ENCODE results near the gene PDE12. TPM values are rescaled to one million over a fixed set of nuclear protein-coding genes. Genes with fewer than 3 reads are reported as not detected.

Gene PDE12
- total and polyA plus RNA-seq, 2 donors (not counting 3 experiments of a cell fraction or from before 2014, with no cell fraction given) = 12.8 to 20.4 TPM

GRCh38 chr3:57600195-57600594 lies 44.1 kb downstream of the PDE12 start:
- ChIA-PET POLR2A (no interaction called here), CTCF (interaction anchor here (1.1 kb wide), 1 partner anchor 31 kb away, joined by 3 read pairs; no protein-coding TSS in a partner anchor)
- Histone ChIP-seq H3K4me2 (ENCODE audit: insufficient read depth, low read length) (no peak overlapping the region), H3K27me3 (ENCODE audit: control insufficient read depth in 2 of 2, insufficient read depth in 2 of 2, low read length in 2 of 2) (no peaks in the 10 kb centered on the region), H3K79me2 (ENCODE audit: control insufficient read depth, insufficient read depth, low read length) (peaks cover 19% of the 10 kb centered on the region), H3K9ac (replicated peaks; ENCODE audit: extremely low read depth, insufficient read depth, low read length) (no peak overlapping the region), H3K9me3 (replicated peaks; ENCODE audit: control insufficient read depth, insufficient read depth, low read length) (no peaks in the 10 kb centered on the region), H4K20me1 (replicated peaks; ENCODE audit: control insufficient read depth, extremely low read depth, insufficient read depth, low read length) (peaks cover 2% of the 10 kb centered on the region), H3K4me3 (replicated peaks in 1 of 3; ENCODE audit: insufficient read depth in 1 of 3, low read depth in 1 of 3, low read length in 3 of 3) (no peak overlapping the region), H3K4me1 (ENCODE audit: control insufficient read depth, extremely low read depth, insufficient read depth, low read length) (peaks cover 15% of the 10 kb centered on the region), H2AFZ (ENCODE audit: low read depth, low read length) (no peak overlapping the region), H3K9me1 (replicated peaks; ENCODE audit: control insufficient read depth, extremely low read depth, insufficient read depth, low read length) (no peaks in the 10 kb centered on the region), H3K36me3 (ENCODE audit: control insufficient read depth in 2 of 2, extremely low read depth in 1 of 2, insufficient read depth in 2 of 2, low read length in 2 of 2) (no peaks in the 10 kb centered on the region), H3K27ac (ENCODE audit: insufficient read depth, low read depth, low read length) (no peak overlapping the region)
- BruUV-seq (replicated peaks) = no TSS peak
- TF ChIP-seq POLR2A (IDR thresholded peaks at IDR 0.05; ENCODE audit: low read depth, low read length) = no peak
- no peak for TF ChIP-seq FOS (IDR thresholded peaks at IDR 0.05; ENCODE audit: borderline replicate concordance, insufficient read depth, low read length)
- TF ChIP-seq CTCF (IDR thresholded peaks at IDR 0.05; ENCODE audit: extremely low read depth in 1 of 2, insufficient read depth in 1 of 2, low read depth in 1 of 2, low read length in 2 of 2) = no peak
- no peak for TF ChIP-seq JUN (IDR thresholded peaks at IDR 0.05; ENCODE audit: borderline replicate concordance, insufficient read depth, insufficient read length, low read depth)
- TF ChIP-seq GATA2 (IDR thresholded peaks at IDR 0.05; ENCODE audit: insufficient read depth, insufficient read length, low read depth, low read length) = no peak
- no peak for TF ChIP-seq EZH2 (IDR thresholded peaks at IDR 0.05; ENCODE audit: borderline replicate concordance, low read depth, low read length, severe bottlenecking)
- no peak for TF ChIP-seq MYC (IDR thresholded peaks at IDR 0.05; ENCODE audit: low read depth, low read length)
- no peak for TF ChIP-seq MAX (IDR thresholded peaks at IDR 0.05; ENCODE audit: insufficient read depth, insufficient read length)
- TF ChIP-seq POLR2AphosphoS5 (IDR thresholded peaks at IDR 0.05; ENCODE audit: insufficient read depth, low read depth, low read length) = no peak
- no peak for DNase-seq (ENCODE audit: low read depth, low spot score)
- dilution Hi-C loops (cut with MboI; ENCODE audit: extremely low pct_ligation_motif_present, low sequenced_read_pairs) (no loop called here), intact Hi-C loops (cut with micrococcal nuclease) (no loop called here)
- no peak for FAIRE-seq
